HCT116 (cell line): ENCODE measurements around the gene CACNB1. TPM values are rescaled to one million over a fixed set of nuclear protein-coding genes. Genes with fewer than 3 reads are reported as not detected.

ENCODE experiments used
- ATAC-seq: fragments of 200-7000 bp; cut with Tn5 transposase; 2 replicates; pipeline ENCODE4 v1.9.1; 2020; ENCODE audit warnings: mild to moderate bottlenecking, moderate library complexity
- BruUV-seq: library from RNA; stranded (reverse); fragments of 400-500 nt; replicated peaks from 2 replicates; lab custom pipeline; 2021; lab: Mats Ljungman, UMichigan
- CTCF ChIA-PET: fragments of 300-600 bp; sonication (Branson Sonifier 250); formaldehyde crosslinking; loops from one replicate; lab custom pipeline; 2021; ENCODE audit warnings: antibody characterized with exemption; lab: Charles Lee
- POLR2A ChIA-PET: fragments of 300-600, 350-600 bp; sonication (Branson Sonifier 250); formaldehyde crosslinking; loops from one replicate; lab custom pipeline; 2021; ENCODE audit warnings: antibody characterized with exemption; lab: Charles Lee
- RAD21 ChIA-PET, 2 experiments: fragments of 300-600 bp; sonication (Branson Sonifier 250); formaldehyde crosslinking; loops; one replicate each; lab custom pipeline; 2023; ENCODE audit warnings: low total read pairs in 2 of 2; ENCODE audit not compliant: uncharacterized antibody in 2 of 2, unreplicated experiment in 2 of 2, low non-redundant PET in 1 of 2; lab: Charles Lee
- DNase-seq: peaks from one replicate; pipeline ENCODE4 v3.0.0-alpha.2; 2010; ENCODE audit warnings: low read depth, low spot score
- H2AFZ ChIP-seq: fragments of 200-600 bp; shearing (Covaris generic), sonication (generic); 2 replicates; pipeline ENCODE4 v1.6.1; 2017; ENCODE audit warnings: low read depth, mixed run types, mixed read lengths, antibody characterized with exemption, low read length; ENCODE audit not compliant: poor library complexity, severe bottlenecking
- H3K27ac ChIP-seq: 2 replicates; pipeline ENCODE4 v1.5.1; 2012; ENCODE audit warnings: low read depth, low read length
- H3K27me3 ChIP-seq: fragments of 200-600 bp; sonication (generic); 2 replicates; pipeline ENCODE4 v1.6.1; 2016; ENCODE audit warnings: mixed run types, low read length, mixed read lengths; ENCODE audit not compliant: insufficient read depth
- H3K36me3 ChIP-seq, 2 experiments: fragments of 200-500 bp in 1 of 2; fragments of 200-600 bp in 1 of 2; sonication (Bioruptor generic) in 1 of 2; sonication (generic) in 1 of 2; 2 replicates each; pipeline versions ENCODE4 v1.5.1 to v1.6.1; 2014 to 2016; ENCODE audit warnings: low read length in 2 of 2, inconsistent platforms in 1 of 2, mixed read lengths in 1 of 2, mixed run types in 1 of 2; ENCODE audit not compliant: insufficient read depth in 2 of 2, control insufficient read depth in 1 of 2
- H3K4me1 ChIP-seq, 2 experiments: fragments of 200-600 bp in 1 of 2; sonication (generic) in 1 of 2; 2 replicates each; pipeline versions ENCODE4 v1.5.1 to v1.6.1; 2012 to 2017; ENCODE audit warnings: low read length in 2 of 2, inconsistent platforms in 1 of 2, mild to moderate bottlenecking in 1 of 2, mixed read lengths in 1 of 2, mixed run types in 1 of 2, moderate library complexity in 1 of 2; ENCODE audit not compliant: insufficient read depth in 2 of 2, control insufficient read depth in 1 of 2
- H3K4me2 ChIP-seq: fragments of 200-600 bp; sonication (generic); 2 replicates; pipeline ENCODE4 v1.6.1; 2017; ENCODE audit warnings: mixed run types, low read length, mixed read lengths
- H3K4me3 ChIP-seq, 2 experiments: fragments of 200-600 bp in 1 of 2; sonication (generic) in 1 of 2; replicated peaks in 1 of 2; 2 replicates each; pipeline ENCODE4 v1.5.1; 2011 to 2016; ENCODE audit warnings: low read length in 2 of 2, control low read depth in 1 of 2, low read depth in 1 of 2, mild to moderate bottlenecking in 1 of 2, mixed read lengths in 1 of 2, mixed run types in 1 of 2
- H3K79me2 ChIP-seq: fragments of 200-600 bp; sonication (generic); 2 replicates; pipeline ENCODE4 v1.6.1; 2017; ENCODE audit warnings: mild to moderate bottlenecking, mixed run types, low read length, moderate library complexity, mixed read lengths; ENCODE audit not compliant: insufficient read depth
- H3K9ac ChIP-seq: fragments of 200-600 bp; sonication (generic); 2 replicates; pipeline ENCODE4 v1.6.1; 2016; ENCODE audit warnings: low read length, mixed read lengths
- H3K9me2 ChIP-seq: fragments of 200-600 bp; sonication (generic), shearing (Covaris generic); 2 replicates; pipeline ENCODE4 v1.6.1; 2017; ENCODE audit warnings: mixed run types, mild to moderate bottlenecking, moderate library complexity; ENCODE audit not compliant: insufficient read depth
- H3K9me3 ChIP-seq, 2 experiments: fragments of 200-500 bp in 1 of 2; fragments of 200-600 bp in 1 of 2; sonication (Bioruptor generic) in 1 of 2; sonication (generic) in 1 of 2; 2 replicates each; pipeline ENCODE4 v1.6.1; 2014 to 2017; ENCODE audit warnings: low read length in 2 of 2, mixed read lengths in 2 of 2, inconsistent platforms in 1 of 2, low read depth in 1 of 2, mild to moderate bottlenecking in 1 of 2, mixed run types in 1 of 2, moderate library complexity in 1 of 2; ENCODE audit not compliant: control insufficient read depth in 1 of 2, insufficient read depth in 1 of 2
- H4K20me1 ChIP-seq: fragments of 200-600 bp; sonication (generic), shearing (Covaris generic); 2 replicates; pipeline ENCODE4 v1.6.1; 2017; ENCODE audit warnings: mixed run types, mild to moderate bottlenecking, moderate library complexity; ENCODE audit not compliant: insufficient read depth
- CEBPB ChIP-seq: IDR thresholded peaks from 2 replicates; pipeline ENCODE4 v1.6.1; 2012; ENCODE audit warnings: low read depth
- EZH2 ChIP-seq: fragments of 200-600 bp; sonication (generic); IDR thresholded peaks from 2 replicates; pipeline ENCODE4 v1.6.1; 2017; ENCODE audit warnings: antibody characterized with exemption, mixed run types
- FOSL1 ChIP-seq: IDR thresholded peaks from 2 replicates; pipeline ENCODE4 v1.6.1; 2012; ENCODE audit warnings: low read depth
- MAX ChIP-seq: IDR thresholded peaks from 2 replicates; pipeline ENCODE4 v1.6.1; 2012
- POLR2A ChIP-seq: IDR thresholded peaks from 2 replicates; pipeline ENCODE4 v1.7.0; 2011; ENCODE audit warnings: borderline replicate concordance; ENCODE audit not compliant: insufficient read depth, insufficient read length; ENCODE audit errors: extremely low read depth
- SIN3A ChIP-seq: IDR thresholded peaks from 2 replicates; pipeline ENCODE4 v1.6.1; 2012; ENCODE audit warnings: low read depth
- SP1 ChIP-seq: IDR thresholded peaks from 2 replicates; pipeline ENCODE4 v1.6.1; 2012; ENCODE audit warnings: low read depth
- TCF7L2 ChIP-seq: IDR thresholded peaks from 2 replicates; pipeline ENCODE4 v1.7.0; 2011; ENCODE audit warnings: borderline replicate concordance, inconsistent platforms; ENCODE audit not compliant: insufficient read depth, insufficient read length; ENCODE audit errors: extremely low read depth
- ZFX ChIP-seq: fragments of 450-650 bp; IDR thresholded peaks from 2 replicates; pipeline ENCODE4 v1.6.1; 2017
- intact Hi-C: fragments of 100-400 bp; cut with micrococcal nuclease; formaldehyde crosslinking; loops from 2 replicates; pipeline ENCODE4 v1.10.0; 2022
- total RNA-seq: library from RNA; stranded (reverse); gene quantifications from one replicate; pipeline ENCODE4 v1.2.1, GENCODE V29; 2021; ENCODE audit not compliant: unreplicated experiment

CACNB1 gene
- total RNA-seq, 1 experiment from 2014 or later: 13.0 TPM

- Histone ChIP-seq H4K20me1 (no peaks in the 10 kb centered on the region), H3K9me2 (no peaks in the 10 kb centered on the region), H2AFZ (no peak overlapping the region), H3K27me3 (no peaks in the 10 kb centered on the region), H3K36me3 (no peaks in the 10 kb centered on the region), H3K4me1 (peaks cover 6 to 10% of the 10 kb centered on the region in 2 experiments; a peak in 3 of 4 replicates), H3K79me2 (no peaks in the 10 kb centered on the region), H3K9me3 (no peaks in the 10 kb centered on the region), H3K27ac (no peak overlapping the region), H3K9ac (no peak overlapping the region), H3K4me3 (no peak overlapping the region), H3K4me2 (no peak overlapping the region)
- CTCF ChIA-PET: interaction anchor here (1.5 to 1.9 kb wide), 2 partner anchors 8 to 184 kb away, joined by 4 to 11 read pairs; no protein-coding TSS in a partner anchor
- DNase-seq (no peak), ATAC-seq (no peak)
- no TSS peak for BruUV-seq
- intact Hi-C loops: no loop called here
- POLR2A ChIA-PET: no interaction called here
- RAD21 ChIA-PET: no interaction called here
- TF ChIP-seq CEBPB: no peak
- no peak for TF ChIP-seq POLR2A
- no peak for TF ChIP-seq MAX
- no peak for TF ChIP-seq SP1
These were observed 30.8 kb downstream of the CACNB1 start for GRCh38 chr17:39166437-39167335.

- H3K27ac ChIP-seq: no peak within 1 kb of the TSS; the same call in 1 of the 2 replicates
- H3K4me3 ChIP-seq: no peak within 1 kb of the TSS
- no peaks in the 10 kb centered on the region for H4K20me1 ChIP-seq
- intact Hi-C loops: no loop called here
- peaks cover 6 to 10% of the 10 kb centered on the region in 2 experiments; a peak in 3 of 4 replicates for H3K4me1 ChIP-seq
- no peaks in the 10 kb centered on the region for H3K9me3 ChIP-seq
- H3K36me3 ChIP-seq: no peaks in the 10 kb centered on the region
- no peak within 1 kb of the TSS for H3K4me2 ChIP-seq
- CTCF ChIA-PET: interaction anchor here (1.5 to 1.9 kb wide), 2 partner anchors 9 to 183 kb away, joined by 4 to 11 read pairs; no protein-coding TSS in a partner anchor
- POLR2A ChIA-PET: no interaction called here
- BruUV-seq: no TSS peak
- H3K9me2 ChIP-seq: no peaks in the 10 kb centered on the region
- H3K9ac ChIP-seq: no peak within 1 kb of the TSS
- no peaks in the 10 kb centered on the region for H3K79me2 ChIP-seq
- DNase-seq: no peak
- TF ChIP-seq TCF7L2: no peak
- no peak for TF ChIP-seq CEBPB
- TF ChIP-seq ZFX: no peak
- no peak for TF ChIP-seq SIN3A
- TF ChIP-seq FOSL1: no peak
- no peak for TF ChIP-seq EZH2
- TF ChIP-seq SP1: no peak
- peak within 1 kb of the TSS; percentile 83 for H2AFZ ChIP-seq
- no peak for ATAC-seq
- RAD21 ChIA-PET: no interaction called here
- H3K27me3 ChIP-seq: no peaks in the 10 kb centered on the region
These were observed 31.6 kb downstream of the CACNB1 start, which contains the start of gene ARL5C for GRCh38 chr17:39165841-39166349. Gene ARL5C, minus strand, starts transcription at chr17:39166161. Its CDS starts 401 bp downstream, at chr17:39165760.
